Activated T-cell treated with anti-CD3 and anti-CD28 coated beads, Interleukin-2, amount 50 U/mL, for 4 hours (primary cell): ENCODE results near the gene ALG3. TPM values are rescaled to one million over a fixed set of nuclear protein-coding genes. Genes with fewer than 3 reads are reported as not detected.

Source experiments
- ATAC-seq, 2 donors: fragments of 200-7000 bp; cut with Tn5 transposase; one replicate each; pipeline ENCODE4 v1.10.0; 2021
- DNase-seq: peaks from one replicate; pipeline ENCODE4 v3.0.0-alpha.2; 2020
- H3K27me3 Mint-ChIP-seq: one replicate; pipeline ENCODE4 v1.8.0; 2021; ENCODE audit warnings: low read depth, mixed read lengths
- H3K36me3 Mint-ChIP-seq: one replicate; pipeline ENCODE4 v1.8.0; 2022; ENCODE audit warnings: mixed read lengths; ENCODE audit not compliant: insufficient read depth
- H3K4me1 Mint-ChIP-seq: one replicate; pipeline ENCODE4 v1.8.0; 2021; ENCODE audit warnings: low read depth, mixed read lengths
- H3K4me3 Mint-ChIP-seq: one replicate; pipeline ENCODE4 v1.8.0; 2021; ENCODE audit warnings: mild to moderate bottlenecking, moderate library complexity, mixed read lengths
- H3K9me3 Mint-ChIP-seq: one replicate; pipeline ENCODE4 v1.8.0; 2021; ENCODE audit warnings: mixed read lengths
- total RNA-seq, 3 donors: library from RNA; stranded (reverse); gene quantifications; one replicate each; pipeline ENCODE4 v1.2.1, GENCODE V29; 2021

Gene ALG3
- total RNA-seq, 3 donors from 2014 or later = 89.9 to 93.7 (median 92.5) TPM

DNA sequence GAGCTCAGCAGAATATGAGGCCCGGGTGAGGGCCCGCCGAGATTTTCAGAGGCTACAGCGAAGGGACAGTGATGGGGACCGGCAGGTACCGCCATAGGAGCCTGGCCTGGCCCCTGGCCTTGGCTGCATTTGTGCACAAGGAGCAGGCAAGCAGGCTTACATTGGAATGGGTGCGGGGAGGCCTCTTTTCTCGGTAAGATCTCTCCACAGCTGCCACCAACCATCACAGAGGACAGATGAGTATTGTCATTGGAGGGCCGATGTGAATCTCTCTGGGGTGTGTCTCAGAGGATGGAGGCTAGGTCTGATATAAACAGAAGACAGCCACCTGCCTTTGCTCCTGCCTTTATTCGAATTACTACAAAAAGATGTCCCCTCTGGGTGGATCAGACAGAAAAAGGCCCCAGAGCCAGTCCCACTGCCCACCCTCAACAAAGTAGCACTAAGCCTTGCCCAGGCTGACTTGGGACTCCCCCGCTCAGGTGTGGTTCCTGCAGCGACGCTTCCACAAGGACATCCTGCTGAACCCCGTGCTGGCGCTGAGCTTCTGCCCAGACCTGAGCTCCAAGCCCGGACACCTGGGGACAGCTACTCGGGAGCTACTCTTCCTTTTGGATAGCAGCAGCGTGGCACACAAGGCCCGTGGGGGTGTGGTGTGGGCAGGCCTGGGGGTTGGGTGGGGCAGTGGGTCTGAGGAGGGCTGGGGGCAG is 13.9 kb downstream of the ALG3 start:
- no peak overlapping the region for H3K4me3 Mint-ChIP-seq
- no peak for ATAC-seq
- peaks cover 28% of the 10 kb centered on the region for H3K27me3 Mint-ChIP-seq
- H3K4me1 Mint-ChIP-seq = peaks cover 8% of the 10 kb centered on the region
- peaks cover under 1% of the 10 kb centered on the region for H3K36me3 Mint-ChIP-seq
- H3K9me3 Mint-ChIP-seq = no peaks in the 10 kb centered on the region
- no peak for DNase-seq

DNA sequence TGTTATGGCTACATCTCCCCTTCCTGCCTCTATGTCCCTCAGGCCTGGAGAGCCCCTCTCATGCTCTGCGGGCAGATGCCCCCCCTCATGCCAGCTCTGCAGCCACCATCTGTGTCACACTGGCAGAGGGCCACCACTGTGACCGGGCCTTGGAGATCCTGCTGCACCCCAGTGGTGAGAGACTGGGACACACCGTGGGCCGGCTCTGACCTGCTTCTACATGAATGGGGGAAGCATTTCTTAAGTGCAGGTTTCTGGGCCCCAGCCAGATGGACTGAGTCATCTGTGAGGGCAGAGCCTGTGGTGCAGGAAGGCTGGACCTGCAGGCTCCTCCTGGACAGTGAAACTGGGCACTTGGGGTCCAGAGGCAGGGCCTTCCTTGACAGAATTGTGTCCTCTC is 14.5 kb downstream of the ALG3 start:
- no peak for DNase-seq
- no peaks in the 10 kb centered on the region for H3K9me3 Mint-ChIP-seq
- peaks cover 29% of the 10 kb centered on the region for H3K27me3 Mint-ChIP-seq
- no peaks in the 10 kb centered on the region for H3K36me3 Mint-ChIP-seq
- H3K4me3 Mint-ChIP-seq = no peak overlapping the region
- no peak for ATAC-seq
- H3K4me1 Mint-ChIP-seq = peaks cover 8% of the 10 kb centered on the region

DNA sequence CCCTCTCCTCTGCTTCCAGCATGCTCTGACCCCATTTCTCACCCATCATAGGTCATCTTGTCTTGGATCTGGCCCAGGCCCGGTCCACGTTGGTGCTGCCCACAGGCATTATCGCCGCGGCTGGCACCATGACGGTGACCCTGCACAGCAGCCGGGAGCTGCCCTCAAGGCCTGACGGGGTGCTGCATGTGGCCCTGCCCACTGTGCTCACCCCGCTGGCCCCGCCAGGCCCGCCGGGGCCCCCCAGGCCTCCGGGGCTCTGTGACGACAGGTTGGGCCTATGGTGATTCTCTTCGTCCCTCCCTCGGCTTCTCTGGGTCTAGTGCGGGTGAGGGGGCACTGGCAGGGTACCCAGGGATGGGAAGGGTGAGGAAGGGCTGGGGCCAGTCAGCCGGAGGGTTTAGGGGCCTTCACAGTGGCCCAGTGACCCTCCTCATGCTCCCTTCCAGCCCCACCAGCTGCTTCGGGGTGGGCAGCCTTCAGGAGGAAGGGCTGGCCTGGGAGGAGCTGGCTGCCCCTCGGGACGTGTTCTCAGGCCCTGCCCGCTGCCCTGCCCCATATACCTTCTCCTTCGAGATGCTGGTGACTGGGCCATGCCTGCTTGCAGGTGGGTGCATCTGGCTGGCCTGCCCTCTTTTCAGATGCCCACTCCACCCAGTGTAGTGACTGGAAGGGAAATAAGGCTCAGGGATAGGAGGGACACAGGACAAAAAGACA is 15.5 kb downstream of the ALG3 start:
- peaks cover 36% of the 10 kb centered on the region for H3K27me3 Mint-ChIP-seq
- no peaks in the 10 kb centered on the region for H3K36me3 Mint-ChIP-seq
- DNase-seq (no peak), ATAC-seq (no peak)
- no peaks in the 10 kb centered on the region for H3K9me3 Mint-ChIP-seq
- H3K4me1 Mint-ChIP-seq = peaks cover 8% of the 10 kb centered on the region
- no peak overlapping the region for H3K4me3 Mint-ChIP-seq

DNA sequence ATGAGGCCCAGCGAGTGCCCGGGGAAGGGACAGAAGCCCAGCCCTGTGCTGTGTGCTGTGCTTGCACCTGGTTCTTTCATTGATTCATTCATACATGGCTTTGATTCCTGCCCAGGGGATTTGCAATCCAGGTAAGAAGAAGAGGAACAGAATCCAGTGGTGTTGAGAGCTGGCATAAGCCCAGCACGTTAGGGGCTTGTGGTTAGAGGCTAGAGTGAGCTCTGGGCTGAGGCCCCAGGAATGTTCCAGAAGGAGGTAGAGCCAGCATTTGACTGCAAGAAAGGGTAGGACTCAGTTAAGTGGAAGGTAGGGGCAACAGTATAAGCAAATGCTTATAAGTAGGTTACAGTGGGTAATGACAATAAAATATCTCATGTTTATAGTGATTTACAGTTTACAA is 17.1 kb downstream of the ALG3 start:
- Mint-ChIP-seq H3K27me3 (peaks cover 44% of the 10 kb centered on the region), H3K4me3 (peak overlapping the region; percentile 73), H3K4me1 (peaks cover 9% of the 10 kb centered on the region), H3K36me3 (no peaks in the 10 kb centered on the region), H3K9me3 (no peaks in the 10 kb centered on the region)
- ATAC-seq = no peak
- DNase-seq = no peak

DNA sequence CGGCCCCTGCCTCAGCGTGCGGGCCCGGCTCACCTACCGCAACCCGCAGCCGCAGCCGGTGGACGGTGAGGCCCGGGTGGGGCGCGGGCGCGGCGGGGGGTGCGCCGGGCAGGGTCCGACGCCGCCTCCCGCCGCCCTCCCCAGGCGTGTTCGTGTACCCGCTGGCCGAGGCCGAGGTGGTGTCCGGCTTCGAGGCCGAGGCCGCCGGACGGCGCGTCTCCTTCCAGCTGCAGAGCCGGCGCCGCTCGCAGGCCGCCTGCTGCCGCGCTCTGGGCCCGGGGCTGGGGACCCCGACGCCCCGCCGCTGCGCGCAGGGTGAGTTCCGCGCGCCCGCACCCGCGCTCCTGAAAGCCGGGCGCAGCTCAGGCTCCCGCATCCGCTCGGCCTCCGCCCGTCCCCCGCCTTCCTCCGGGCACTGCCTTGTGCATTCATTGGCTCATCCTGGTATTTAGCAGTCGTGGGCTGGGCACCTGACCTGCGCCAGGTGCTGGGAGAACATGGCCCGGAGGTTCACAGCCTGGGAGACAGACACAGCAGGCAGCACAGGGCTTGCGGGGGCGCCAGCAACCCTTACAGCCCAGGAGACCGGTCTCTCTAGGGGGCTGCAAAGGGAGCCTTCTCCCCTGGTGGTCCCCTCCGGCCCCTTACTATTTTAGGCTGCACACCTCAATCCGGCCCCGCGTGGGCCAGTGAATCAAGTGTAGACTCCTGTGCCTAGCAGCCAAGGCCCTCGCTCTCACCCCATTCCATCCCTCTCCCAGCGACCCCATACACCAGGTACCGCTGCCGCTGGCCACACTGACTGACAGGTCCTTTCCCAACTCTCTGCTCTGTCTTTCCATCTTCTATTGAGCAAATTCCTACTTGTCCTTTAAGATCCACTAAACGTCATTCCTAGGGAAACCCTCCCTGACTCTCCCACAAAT is 17.9 kb downstream of the ALG3 start:
- peaks cover 49% of the 10 kb centered on the region for H3K27me3 Mint-ChIP-seq

DNA sequence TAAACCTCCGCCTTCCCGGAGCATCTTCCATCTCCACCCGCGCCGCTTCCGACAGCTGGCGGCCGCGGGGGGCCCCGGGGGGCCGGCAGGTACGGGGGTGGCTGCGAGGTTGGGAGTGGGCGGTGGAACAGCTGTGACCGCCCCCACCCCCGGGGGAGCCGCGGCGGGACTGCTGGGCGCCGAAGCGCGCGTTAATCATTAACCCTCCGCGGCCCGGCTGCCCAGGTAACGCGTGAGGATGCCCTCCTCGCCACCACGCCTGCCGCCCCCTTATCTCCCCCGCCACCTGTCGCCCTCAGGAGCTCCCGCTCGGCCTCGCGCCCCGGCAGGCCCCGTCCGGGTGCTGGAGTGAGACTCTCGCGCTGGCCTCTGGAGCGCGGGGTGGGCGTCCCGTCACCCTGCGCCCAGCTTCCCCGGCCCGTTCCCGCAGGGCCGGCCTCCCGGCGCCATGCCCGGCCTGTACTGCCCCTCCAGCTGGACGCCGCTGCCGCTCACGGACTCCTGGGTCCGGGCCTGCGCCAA is 18.6 kb downstream of the ALG3 start:
- DNase-seq = no peak
- ATAC-seq = no peak
- Mint-ChIP-seq H3K36me3 (no peaks in the 10 kb centered on the region), H3K4me3 (no peak overlapping the region), H3K9me3 (no peaks in the 10 kb centered on the region), H3K4me1 (peaks cover 9% of the 10 kb centered on the region), H3K27me3 (peaks cover 53% of the 10 kb centered on the region)

More for the DNA sequence above, 17.9 kb downstream of the ALG3 start:
- H3K4me1 Mint-ChIP-seq = peaks cover 9% of the 10 kb centered on the region
- DNase-seq (no peak), ATAC-seq (no peak)
- no peaks in the 10 kb centered on the region for H3K9me3 Mint-ChIP-seq
- H3K36me3 Mint-ChIP-seq = no peaks in the 10 kb centered on the region
- peak overlapping the region; percentile 73 for H3K4me3 Mint-ChIP-seq

DNA sequence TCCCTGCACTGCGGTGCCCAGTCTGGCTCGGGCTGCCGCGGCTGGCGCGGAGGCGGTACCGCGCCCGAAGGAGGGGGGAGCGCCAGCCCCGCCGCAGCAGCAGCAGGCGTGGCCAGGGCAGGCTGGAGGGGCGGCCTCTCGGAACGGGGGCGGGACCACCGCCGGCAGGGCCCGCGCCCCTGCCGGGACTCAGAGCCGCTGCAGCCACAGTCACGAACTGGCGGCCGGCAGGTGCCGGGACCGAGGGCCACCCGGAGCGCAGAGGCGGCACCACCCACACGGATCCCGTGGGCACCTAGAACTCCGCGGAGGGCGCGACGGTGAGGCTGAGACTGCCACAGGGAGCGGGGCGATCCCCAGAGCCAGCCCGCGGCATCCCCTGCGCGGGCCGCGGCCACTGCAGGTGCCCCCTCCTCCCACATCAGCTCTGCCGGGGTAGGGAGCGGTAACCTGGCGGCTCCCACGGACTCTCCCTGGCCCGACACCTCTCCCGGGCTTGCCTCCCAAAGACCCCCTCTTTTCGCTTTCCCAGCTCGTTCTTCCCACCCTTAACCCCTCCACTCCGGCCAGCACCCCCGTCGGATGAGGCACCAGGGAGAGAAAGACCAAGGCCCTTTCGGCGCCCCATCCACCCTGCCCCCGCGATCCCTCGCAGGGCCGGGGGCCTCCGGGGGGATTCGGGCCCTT is 19.2 kb downstream of the ALG3 start, which contains the start of gene VWA5B2:
TSS of gene VWA5B2 (plus strand) at position 192 of the 687 bp plus-strand sequence. CDS start 944 bp downstream, outside the sequence.
- H3K27me3 Mint-ChIP-seq = peaks cover 55% of the 10 kb centered on the region
- no peaks in the 10 kb centered on the region for H3K9me3 Mint-ChIP-seq
- no peaks in the 10 kb centered on the region for H3K36me3 Mint-ChIP-seq
- H3K4me3 Mint-ChIP-seq = peak within 1 kb of the TSS; percentile 62
- ATAC-seq = peak; percentile 96
- peaks cover 9% of the 10 kb centered on the region for H3K4me1 Mint-ChIP-seq
- DNase-seq = peak; percentile 65

DNA sequence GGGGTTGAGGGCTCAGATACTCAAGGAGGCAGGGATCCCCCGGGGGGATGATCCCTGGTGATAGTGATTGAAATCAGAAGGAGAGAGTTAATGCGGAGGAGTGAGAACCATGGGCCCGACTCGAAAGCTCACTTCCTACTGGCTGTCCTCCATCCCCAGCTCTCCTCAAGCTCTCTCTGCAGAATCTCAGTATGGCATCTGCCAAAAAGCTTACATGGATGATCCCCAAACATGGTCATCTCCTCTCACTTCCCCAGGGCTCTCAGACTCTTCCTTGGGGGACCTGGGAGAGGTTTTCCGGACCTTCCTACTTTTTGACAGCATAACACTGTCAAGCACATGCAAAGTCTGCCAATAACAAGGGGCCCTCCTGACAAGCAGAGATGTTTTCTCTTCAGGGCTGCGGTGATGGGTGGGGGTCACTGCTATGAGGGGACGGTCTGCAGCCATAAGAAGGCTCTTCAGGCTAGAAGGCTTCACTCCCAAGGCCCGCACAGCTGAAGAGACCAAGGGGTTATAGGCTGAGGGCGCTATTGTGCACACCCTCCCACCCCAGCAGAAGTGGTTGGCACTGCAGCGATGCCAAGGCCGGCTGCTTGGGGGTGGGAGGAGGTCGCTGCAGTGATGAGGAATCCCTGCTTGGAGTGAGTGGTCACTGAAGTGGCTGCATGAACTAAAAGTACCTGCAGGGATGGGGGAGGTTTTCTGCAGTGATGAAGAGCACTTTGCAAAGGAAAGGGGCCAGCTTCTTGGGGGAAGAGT is 20.2 kb downstream of the ALG3 start:
- H3K36me3 Mint-ChIP-seq = no peaks in the 10 kb centered on the region
- H3K27me3 Mint-ChIP-seq = peaks cover 53% of the 10 kb centered on the region
- DNase-seq (no peak), ATAC-seq (no peak)
- no peaks in the 10 kb centered on the region for H3K9me3 Mint-ChIP-seq
- peaks cover 9% of the 10 kb centered on the region for H3K4me1 Mint-ChIP-seq
- H3K4me3 Mint-ChIP-seq = peak overlapping the region; percentile 43

DNA sequence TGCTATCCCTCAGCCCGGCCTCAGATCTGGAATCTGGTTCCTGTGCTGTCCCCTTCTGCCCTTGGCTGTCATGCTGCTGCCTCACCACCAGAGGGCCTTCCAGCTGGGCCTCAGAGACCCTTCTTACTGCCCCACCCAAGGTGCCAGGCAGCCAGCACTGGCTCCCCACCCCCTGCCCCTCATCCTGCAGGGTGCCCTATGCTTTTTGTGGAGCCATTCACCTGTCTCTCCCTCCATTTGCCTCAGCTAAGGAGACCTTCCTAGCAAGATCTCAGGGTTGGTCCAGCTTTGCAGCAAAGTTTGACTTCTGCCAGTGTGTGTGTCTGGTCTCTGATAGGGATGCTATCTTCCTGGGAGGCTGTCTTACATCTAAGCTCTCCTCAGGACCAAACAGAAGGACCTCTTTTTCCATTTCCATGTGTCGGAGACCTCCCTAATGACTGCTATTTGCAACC is 21.3 kb downstream of the ALG3 start:
- Mint-ChIP-seq H3K9me3 (no peaks in the 10 kb centered on the region), H3K36me3 (no peaks in the 10 kb centered on the region), H3K4me1 (peaks cover 9% of the 10 kb centered on the region), H3K4me3 (no peak overlapping the region), H3K27me3 (peaks cover 48% of the 10 kb centered on the region)
- ATAC-seq (peak; percentile 20 to 29), DNase-seq (peak; percentile 51)

DNA sequence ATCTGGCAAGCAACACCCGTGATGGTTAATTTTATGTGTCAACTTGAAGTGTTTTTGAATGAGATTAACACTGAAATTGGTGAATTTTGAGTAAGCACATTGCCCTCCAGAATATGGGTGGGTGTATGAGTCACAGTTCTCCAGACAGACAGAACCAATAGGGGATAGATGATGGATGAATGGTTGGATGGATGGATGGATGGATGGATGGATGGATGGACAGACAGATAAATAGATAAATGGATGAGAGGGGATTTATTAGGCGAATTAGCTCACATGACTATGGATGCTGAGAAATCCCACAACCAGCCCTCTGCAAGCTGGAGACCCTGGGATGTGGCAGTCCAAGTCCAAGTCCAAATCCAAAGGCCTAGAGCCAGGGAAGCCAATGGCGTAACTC is 24.8 kb downstream of the ALG3 start:
- Mint-ChIP-seq H3K27me3 (peaks cover 35% of the 10 kb centered on the region), H3K4me1 (peaks cover 2% of the 10 kb centered on the region), H3K9me3 (no peaks in the 10 kb centered on the region), H3K4me3 (no peak overlapping the region), H3K36me3 (no peaks in the 10 kb centered on the region)
- ATAC-seq (no peak), DNase-seq (no peak)

DNA sequence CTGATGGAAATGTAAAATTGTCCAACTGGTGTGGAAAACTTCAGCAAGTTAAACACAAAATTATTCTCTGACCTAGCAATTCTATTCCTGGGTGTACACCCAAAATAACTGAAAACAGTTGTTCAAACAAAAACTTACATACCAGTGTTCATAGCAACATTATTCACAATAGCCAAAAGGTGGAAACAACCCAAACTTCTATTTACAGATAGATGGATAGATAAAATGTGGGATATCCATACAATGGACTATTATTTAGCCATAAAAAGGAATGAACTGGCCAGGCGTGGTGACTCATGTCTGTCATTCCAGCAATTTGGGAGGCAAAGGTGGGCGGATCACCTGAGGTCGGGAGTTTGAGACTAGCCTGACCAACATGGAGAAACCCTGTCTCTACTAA is 26.2 kb downstream of the ALG3 start:
- Mint-ChIP-seq H3K36me3 (no peaks in the 10 kb centered on the region), H3K9me3 (no peaks in the 10 kb centered on the region), H3K4me3 (no peak overlapping the region), H3K27me3 (peaks cover 29% of the 10 kb centered on the region), H3K4me1 (peaks cover 2% of the 10 kb centered on the region)
- DNase-seq = no peak
- no peak for ATAC-seq

DNA sequence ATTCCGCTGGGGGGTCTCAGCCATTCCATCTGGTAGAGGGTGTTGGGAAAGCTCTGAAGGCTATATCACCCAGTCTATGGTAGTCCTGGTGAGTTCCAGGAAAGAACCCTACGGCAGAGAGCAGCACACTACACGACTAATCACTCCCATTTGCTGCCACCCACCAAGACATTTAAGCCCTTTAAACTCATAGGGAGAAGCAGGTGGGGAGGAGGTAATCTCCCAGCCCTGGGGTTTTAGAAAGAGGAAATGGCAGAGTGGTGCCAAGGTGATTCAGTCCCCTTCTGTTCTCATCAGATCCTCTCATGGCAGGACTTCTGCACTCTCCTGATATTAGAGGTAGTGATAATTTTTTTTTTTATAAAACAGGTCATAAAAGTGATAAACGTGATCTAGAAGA is 29.9 kb downstream of the ALG3 start:
- ATAC-seq = no peak
- H3K4me1 Mint-ChIP-seq = no peaks in the 10 kb centered on the region
- H3K4me3 Mint-ChIP-seq = no peak overlapping the region
- no peak for DNase-seq
- H3K27me3 Mint-ChIP-seq = peaks cover 13% of the 10 kb centered on the region
- H3K36me3 Mint-ChIP-seq = no peaks in the 10 kb centered on the region
- H3K9me3 Mint-ChIP-seq = no peaks in the 10 kb centered on the region

DNA sequence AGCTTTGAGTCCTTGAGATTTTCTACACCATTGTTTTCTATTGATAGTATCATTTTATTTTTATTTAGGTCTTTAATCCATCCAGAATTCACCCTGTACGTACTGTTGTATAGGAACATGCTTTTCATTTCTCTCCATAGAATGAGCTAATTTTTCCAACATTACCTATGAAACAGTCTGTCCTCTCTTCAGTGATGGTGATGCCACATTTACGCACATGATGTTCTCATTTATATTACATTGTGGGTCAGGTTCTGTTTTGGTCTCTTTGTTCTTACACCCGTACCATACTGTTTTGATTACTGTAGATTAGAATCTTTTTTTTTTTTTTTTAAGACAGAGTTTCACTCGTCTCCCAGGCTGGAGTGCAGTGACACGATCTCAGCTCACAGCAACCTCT is 37.0 kb downstream of the ALG3 start:
- Mint-ChIP-seq H3K9me3 (no peaks in the 10 kb centered on the region), H3K4me3 (no peak overlapping the region), H3K36me3 (no peaks in the 10 kb centered on the region), H3K4me1 (no peaks in the 10 kb centered on the region), H3K27me3 (peaks cover 7% of the 10 kb centered on the region)
- no peak for ATAC-seq
- no peak for DNase-seq
